Measurements from ENCODE around the gene VASN. TPM values are rescaled to one million over a fixed set of nuclear protein-coding genes. Genes with fewer than 3 reads are reported as not detected.
"Not testable (repeated sequence)": the region's sequence is repeated elsewhere in the genome, so short reads cannot be mapped to it uniquely, and the experiment has no call there.

VASN gene
- 10 to 100 TPM in 2 of 3 donors, 1 to 10 TPM in 1; 6.0 to 33.9 (median 13.3) TPM for polyA plus RNA-seq

DNA sequence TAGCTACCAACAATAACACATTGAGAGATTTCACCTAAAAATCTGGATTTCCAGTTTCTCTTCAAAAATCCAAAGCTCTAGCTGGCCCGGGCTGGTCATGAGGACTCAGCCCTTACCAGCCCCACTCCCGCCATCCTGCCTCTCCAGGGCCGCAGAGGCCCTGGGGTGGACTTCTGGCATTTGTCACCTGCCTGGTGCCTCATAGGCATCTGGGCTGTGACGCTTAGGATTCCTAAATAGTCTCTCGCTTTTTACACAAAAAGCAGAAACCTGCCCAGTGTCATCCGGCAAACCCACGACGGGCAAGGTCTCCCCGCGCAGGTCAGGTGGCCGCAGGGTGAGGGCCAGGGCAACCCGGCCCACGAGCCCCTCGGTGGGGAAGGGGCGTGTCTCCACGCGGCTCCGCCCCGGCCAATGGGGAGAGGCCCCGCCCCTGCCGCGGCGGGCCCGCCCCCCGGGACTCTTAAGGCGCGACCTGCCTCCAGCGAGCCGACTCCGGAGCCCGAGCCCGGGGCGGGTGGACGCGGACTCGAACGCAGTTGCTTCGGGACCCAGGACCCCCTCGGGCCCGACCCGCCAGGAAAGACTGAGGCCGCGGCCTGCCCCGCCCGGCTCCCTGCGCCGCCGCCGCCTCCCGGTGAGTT lies at the start of gene VASN:
Gene VASN (plus strand): TSS at position 492 of the 644 bp plus-strand sequence. CDS start 9,030 bp downstream, outside the sequence.
- peak within 1 kb of the TSS; percentile 14 for H3K27ac ChIP-seq (ENCODE audit: low read depth, low read length)
- 4 to 6% (median 5%) methylated on average over 33 to 50 of the region's 50 CpGs for WGBS, 3 donors

DNA sequence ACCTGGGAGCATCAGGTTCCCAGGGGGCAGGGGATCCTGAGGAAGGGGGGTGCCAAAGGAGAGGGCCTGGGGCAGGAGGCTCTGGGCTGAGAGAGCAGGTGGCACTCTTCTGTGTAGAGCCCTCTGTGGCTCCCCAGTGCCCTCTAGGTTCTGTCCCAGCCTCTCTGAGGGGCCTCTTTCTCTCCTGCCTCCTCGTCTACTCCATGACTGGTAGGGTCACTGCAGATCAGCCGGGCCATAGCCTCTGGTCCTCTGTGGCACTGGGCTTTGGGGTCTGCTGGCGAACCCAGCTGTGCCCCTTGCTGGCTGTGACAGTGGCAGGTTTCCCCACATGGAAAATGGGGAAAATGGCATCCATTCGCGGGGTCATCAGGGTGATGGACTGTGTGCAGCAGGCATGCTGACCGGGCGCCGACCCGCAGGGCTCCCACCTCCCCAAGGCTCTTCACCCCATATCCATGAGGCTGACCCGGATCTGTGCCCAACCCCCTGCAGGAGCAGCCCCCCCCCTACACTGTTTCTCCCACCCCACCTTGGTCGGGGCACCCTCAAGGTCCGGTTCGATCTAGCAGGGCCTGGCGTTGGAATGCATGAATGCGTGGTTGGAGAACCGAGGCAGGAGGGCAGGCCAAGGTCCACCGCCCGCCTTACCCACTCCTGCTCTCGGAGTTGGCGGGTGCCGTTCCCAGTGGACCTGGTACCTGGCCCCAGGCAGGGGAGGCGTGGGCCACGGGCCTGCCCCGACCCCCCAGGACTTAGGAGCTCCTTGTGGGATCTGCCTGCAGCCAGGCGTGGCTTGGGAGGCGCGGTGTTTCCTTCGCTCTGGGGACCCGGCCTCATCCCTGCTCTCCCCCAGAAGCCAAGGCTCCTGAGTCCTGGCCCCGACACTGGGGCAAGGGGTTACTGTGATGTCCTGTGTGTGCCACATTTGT lies 49.3 kb upstream of the VASN start:
- H3K27ac ChIP-seq (ENCODE audit: low read depth, low read length) = no peak overlapping the region
- 79 to 87% (median 86%) methylated on average over 29 to 30 of the region's 30 CpGs for WGBS, 3 donors

DNA sequence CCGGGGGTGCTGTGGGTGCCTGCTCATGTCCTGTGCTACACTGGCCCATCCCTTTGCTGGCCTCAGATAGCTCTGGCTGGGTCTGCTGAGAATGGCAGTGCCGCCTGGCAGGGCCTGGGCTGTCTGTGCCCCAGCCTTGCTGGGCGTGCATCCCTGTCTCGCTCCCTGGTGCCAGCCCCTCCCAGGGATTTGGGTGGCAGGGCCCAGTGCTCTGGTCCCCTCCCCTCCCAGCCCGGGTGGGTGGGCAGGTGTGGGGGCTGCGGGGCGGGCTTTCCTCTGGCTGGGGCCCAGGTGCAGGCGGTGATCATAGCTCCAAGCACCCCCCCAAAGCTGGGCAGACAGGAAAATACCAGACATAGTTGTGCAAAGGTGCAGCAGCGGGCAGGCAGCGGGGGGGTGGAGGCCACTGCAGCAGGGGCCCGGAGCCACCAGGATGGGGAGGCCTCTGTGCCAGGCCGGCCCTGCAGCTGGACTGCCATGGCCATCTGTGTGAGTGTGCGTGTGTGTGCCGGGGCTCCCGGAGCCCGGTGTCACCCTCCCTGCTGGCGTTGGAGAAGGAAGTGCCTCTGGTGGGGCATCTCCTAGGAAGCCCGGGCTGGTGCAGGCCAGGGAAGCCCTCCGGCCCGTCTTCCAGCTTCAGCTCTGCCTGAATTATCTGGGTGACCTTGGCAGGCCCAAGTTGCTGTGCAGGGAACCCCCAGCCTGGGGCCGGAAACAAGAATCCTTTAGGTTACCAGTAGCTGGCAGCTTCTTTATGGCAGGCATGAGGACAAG lies 48.4 kb upstream of the VASN start:
- no peak overlapping the region for H3K27ac ChIP-seq (ENCODE audit: low read depth, low read length)
- WGBS, 3 donors = 36 to 67% (median 57%) methylated on average over 21 of the region's 21 CpGs

DNA sequence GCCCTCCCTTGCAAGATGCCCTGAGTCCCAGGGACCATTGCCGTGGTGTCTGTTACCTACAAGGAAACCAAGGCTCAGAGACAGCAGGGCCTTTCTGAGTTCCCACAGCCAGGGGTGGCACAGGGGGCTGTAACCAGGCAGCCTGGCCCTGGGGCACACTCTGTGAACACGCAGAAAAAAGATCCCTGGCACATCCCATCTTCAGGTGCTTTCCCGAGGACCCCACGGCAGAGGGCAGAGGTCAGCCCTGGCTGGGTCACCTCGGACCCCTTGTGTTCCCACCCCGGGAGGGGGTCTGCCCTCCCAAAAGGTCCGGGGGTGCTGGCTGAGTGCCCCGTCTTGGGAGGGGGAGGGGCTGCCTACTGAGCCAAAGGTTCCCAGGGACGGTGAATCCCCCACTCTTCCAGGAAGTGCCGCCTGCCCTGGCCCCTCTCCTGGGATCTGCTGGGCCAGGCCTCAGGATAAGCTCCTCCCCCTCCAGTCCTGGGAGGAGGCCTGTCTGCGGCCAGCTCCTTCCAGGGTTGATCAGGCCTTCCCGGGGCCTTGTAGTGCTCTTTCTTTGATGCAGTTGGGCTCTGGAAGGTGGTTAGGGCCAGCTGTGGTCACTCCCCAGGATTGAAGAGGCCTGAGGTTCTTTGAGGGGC lies 47.7 kb upstream of the VASN start:
- WGBS, 3 donors = 14 to 49% (median 34%) methylated on average over 12 of the region's 12 CpGs
- peak overlapping the region; percentile 26 for H3K27ac ChIP-seq (ENCODE audit: low read depth, low read length)

DNA sequence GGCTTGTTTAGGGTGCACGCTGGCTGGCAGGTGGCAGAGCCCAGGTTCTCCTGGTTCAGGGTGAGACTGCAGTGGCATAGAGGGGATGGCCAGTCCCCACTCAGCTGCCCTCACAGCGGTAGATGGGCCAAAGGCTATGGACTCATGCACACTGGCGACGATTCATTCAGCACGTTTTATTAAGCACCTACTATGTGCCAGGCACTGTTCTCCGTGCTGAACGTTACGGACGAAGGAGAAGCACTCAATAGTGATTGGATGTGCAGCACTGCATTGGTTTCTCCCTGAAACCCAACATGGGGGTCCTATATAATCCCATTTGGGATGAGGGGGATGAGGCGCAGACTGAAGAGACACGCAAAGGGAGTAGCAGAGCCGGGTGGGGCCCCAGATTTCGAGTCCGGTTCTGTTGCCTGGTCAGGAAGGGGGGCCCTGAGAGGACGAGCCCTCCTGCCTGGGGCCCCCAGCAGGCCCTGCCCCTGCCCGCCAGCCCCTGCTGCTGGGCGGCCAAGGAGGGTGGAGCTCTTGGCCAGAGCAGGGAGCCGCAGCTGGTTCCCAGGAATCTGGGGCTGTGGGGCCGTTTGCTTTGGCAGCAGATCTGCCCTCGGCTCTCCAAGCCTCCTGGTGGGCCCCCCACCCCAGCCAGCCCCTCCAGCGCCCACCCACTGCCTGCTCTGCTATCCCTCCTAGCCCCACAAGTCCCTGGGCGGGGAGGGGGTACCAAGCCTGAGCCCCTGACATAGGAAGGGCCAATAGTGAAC lies 47.0 kb upstream of the VASN start:
- 65 to 70% (median 70%) methylated on average over 19 to 22 of the region's 22 CpGs for WGBS, 3 donors
- H3K27ac ChIP-seq (ENCODE audit: low read depth, low read length) = peak overlapping the region; percentile 26

DNA sequence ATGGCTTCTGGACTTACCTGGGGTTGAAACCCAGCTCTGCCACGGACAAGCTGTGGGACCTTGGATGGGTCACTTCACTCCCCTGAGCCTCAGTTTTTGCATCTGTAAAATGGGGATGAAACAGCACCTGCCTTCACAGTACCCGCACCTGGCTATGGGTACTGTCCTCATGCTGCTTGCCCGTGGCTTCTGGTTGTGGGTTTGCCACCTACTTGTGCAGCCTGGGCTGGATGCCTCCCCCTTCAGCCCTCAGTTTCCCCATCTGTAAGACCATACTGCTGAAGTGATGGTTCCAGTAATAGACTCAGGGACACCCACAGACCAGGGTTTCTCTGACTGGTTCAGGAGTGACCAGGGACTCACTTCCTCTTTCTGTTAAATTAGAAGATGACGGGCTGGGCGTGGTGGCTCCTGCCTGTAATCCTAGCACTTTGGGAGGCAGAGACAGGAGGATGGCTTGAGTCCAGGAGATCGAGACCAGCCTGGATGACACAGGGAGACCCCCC lies 46.3 kb upstream of the VASN start:
- 71 to 75% (median 74%) methylated on average over 6 of the region's 6 CpGs for WGBS, 3 donors
- H3K27ac ChIP-seq (ENCODE audit: low read depth, low read length) = no peak overlapping the region

DNA sequence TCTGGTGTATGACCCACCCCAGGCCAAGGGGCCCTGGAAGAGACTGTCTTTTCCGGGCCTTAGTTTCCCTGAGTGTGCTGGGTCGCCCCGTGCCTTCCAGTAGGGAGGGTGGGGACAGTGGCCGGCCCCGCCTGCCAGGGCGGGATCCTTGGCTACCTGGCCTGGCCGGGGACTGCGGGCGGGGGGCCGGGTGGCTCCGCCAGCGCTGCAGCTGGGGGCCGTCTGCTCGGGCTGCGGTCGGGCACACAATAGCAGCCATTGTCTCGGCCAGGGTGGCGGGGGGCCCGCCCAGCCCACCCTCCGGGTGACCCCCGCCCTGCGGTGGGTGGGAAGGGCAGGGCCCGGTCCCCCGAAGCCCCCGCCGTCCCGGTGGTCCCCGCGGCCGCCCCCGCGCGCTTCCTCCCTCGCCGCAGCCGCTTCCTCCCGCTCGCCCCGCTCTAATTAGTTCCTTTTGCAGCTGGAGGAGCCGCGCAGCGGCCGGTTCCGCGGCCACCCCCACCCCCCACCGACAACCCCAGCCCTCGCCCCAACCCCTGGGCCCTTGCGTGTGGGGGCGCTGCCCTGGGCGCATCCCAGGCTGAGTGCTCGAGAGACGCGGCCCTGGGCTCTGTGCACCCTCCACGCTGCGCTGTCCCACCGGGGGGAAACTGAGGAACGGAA lies 44.1 kb upstream of the VASN start:
- WGBS, 3 donors = 3 to 6% (median 4%) methylated on average over 35 to 50 of the region's 57 CpGs
- H3K27ac ChIP-seq (ENCODE audit: low read depth, low read length) = peak overlapping the region; percentile 40

DNA sequence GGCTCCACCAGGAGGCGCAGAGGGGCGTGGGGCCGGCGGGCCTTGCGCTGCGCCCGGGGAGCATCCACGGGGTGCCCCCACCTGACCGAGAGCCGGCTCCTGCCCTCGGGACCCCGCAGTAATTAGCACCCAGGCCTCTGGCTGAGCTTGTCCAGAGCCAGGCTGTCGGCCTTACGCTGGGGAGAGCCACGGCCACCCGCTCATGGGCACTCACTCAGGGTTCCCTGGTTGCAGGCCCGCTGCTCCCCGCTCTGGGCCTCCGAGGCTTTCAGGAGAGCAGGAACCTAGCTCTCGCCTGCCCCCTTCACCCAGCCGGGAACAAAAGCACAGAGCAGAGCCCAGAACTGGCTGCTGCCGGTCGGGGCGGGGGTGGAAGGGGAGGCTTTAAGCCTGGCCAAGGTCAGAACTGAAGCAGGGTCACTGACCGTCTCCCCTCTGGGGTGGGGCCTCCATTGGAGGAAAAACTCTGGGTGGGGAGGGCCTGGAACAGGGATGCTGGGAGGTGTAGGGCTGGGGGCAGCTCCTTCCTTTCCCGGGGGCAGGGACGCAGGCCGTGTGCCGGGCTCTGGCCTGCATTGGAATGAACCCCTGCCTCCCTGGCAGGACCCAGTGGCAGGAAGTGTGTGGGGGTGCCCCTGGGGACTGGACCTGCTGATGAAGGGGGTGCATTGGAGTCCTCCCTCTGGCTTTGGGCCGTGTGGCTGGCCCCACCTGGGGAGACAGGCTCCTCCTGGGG lies 43.4 kb upstream of the VASN start:
- H3K27ac ChIP-seq (ENCODE audit: low read depth, low read length) = peak overlapping the region; percentile 49
- WGBS, 3 donors = 3 to 4% (median 4%) methylated on average over 27 to 30 of the region's 30 CpGs

DNA sequence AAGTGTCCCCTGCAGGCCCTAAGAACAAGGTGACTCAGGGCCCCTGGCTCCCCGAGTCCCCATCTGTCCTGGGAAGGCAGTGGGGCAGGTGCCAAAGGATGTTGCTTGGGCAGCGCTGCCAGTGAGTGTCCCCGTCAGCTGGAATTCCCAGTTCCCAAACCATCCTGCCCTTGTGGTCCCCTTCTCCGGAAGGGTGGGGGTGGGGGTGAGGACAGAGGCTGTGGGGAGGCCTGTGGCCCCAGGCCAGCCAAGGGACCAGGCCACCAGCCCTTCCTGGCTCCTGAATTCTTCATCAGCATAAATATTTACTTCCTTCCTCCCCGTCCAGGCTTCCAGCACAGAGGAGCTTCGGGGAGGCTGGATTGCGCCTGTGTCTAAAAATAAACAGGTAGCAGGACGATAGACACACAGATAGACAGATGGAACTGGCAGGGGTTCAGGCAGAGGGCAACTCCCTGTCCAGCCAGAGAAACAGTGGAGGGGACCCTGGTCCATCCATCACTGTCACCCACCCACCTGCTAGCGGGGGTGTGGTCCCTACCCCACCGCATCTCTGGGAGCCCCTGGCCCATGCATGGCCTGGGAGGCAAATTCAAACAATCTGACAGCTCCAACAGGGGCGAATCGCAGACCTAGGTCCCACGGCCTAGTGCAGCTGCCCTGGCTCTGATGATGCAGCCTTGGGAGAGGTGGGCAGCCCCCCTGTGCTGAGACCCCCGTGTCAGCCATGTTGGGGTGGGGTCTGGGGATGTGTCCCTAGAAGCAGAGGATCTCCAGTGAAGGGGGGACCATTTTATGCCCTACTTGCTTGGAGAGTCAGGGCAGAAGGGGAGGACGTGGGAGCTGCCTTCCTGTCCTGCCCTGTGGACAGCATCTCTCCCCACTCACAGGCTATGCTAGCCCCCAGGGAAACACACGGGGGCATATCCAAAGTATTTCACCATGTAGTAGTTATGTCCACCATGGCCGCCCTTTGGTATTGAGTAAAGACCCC lies 42.6 kb upstream of the VASN start:
- peak overlapping the region; percentile 49 for H3K27ac ChIP-seq (ENCODE audit: low read depth, low read length)
- 49 to 54% (median 54%) methylated on average over 17 of the region's 17 CpGs for WGBS, 3 donors

DNA sequence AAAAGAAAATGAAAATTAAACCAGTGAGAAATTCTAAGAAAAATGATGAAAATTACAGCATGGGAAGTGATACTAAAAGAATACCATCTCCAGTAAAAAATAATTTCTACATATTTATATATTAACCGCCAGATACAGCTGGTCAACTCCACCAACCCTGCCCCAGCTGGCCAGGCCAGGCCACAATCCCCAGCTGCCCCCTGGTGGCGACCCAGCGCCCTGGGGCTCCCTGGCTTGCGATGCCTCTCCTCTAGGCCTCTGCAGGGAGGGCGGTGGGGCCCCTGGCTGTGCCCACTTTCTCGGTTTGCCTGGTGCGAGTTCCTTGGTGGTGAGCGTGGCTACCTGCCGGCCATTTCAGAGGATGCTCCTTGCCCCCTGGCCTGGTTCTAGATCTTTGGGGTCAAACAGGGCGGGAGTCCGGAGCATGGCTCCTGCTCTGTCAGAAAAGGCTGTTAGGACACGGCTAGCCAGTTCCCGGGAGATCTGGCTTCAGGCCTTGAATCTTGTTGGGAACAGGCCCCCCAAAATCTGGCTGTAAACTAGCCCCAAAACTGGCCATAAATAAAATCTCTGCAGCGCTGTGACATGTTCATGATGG lies 41.3 kb upstream of the VASN start:
- no peak overlapping the region for H3K27ac ChIP-seq (ENCODE audit: low read depth, low read length)
- WGBS, 3 donors = 38 to 49% (median 44%) methylated on average over 14 of the region's 14 CpGs

DNA sequence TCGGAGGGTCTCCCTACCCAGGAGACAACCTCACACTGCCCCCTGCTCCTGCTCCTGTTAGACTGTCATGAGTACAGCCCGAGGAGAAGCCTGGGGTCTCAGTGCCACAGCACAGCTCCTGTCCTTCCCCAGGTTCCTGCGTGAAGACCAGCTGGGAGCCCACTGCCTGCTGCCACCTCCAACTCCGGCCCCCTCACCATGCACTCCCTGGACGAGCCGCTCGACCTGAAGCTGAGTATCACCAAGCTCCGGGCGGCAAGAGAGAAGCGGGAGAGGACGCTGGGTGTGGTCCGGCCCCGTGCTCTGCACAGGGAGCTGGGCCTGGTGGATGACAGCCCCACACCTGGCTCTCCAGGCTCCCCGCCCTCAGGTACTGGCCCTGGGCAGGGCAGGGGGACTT lies 39.6 kb upstream of the VASN start:
- 88 to 94% (median 89%) methylated on average over 14 of the region's 14 CpGs for WGBS, 3 donors
- no peak overlapping the region for H3K27ac ChIP-seq (ENCODE audit: low read depth, low read length)

DNA sequence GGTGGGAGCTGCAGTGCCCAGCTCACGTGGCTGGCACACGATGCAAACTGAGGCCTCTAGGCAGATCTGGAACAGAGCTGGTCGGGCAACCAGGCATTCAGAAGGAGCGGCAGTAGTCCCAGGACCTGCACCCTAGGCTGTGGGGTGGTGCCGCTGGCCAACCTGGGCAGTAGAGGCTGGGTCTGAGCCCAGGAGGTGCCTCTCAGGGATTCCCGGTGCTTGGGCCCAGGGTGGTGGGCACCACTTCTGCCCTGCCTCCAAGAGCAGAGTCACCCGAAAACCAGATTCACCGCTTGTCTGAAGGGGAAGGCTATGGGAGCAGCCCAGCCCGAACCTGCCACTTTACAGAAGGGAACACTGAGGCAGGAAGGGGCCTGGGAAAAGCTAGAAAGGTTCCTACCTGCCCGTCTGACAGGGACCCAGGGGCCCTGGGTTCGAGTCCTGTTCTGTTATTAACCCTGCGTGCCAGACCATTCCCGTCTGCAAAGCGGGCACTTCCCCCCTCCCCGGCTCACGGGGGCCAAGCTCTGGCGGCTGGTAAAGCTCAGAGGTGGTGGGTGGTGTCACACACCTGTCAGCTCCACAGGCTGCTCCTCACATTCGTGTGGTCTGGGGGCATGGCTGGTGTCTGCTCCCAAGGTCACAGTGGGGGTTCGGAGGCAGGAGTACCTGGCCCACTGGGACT lies 38.9 kb upstream of the VASN start:
- 82 to 84% (median 83%) methylated on average over 17 to 19 of the region's 19 CpGs for WGBS, 3 donors
- H3K27ac ChIP-seq (ENCODE audit: low read depth, low read length) = no peak overlapping the region

DNA sequence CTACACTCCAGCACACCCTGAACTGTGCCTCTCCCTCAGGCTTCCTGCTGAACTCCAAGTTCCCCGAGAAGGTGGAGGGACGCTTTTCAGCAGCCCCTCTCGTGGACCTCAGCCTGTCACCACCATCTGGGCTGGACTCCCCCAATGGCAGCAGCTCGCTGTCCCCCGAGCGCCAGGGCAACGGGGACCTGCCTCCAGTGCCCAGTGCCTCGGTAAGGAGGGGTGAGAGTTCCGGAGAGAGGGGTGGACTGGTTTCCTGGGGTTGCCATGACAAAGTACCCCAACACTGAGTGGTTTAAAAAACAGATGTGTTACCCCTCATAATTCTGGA lies 38.4 kb upstream of the VASN start:
- H3K27ac ChIP-seq (ENCODE audit: low read depth, low read length) = no peak overlapping the region
- WGBS, 3 donors = 68 to 89% (median 71%) methylated on average over 9 of the region's 9 CpGs

DNA sequence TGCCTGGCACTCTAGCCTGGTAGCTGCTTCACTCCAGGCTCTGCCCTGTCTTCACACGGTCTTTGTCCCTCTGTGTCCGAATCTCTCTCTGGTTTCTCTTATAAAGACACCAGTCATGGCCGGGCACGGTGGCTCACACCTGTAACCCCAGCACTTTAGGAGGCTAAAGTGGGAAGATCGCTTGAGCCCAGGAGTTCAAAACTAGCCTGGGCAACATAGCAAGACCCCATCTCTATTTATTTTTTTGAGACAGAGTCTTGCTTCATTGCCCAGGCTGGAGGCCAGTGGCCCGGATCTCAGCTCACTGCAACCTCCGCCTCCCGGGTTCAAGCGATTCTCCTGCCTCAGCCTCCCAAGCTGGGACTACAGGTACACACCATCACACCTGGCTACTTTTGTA lies 37.9 kb upstream of the VASN start:
- not testable (repeated sequence) for H3K27ac ChIP-seq (ENCODE audit: low read depth, low read length)
- 90 to 93% (median 91%) methylated on average over 9 of the region's 9 CpGs for WGBS, 3 donors
